22Rv1 (cell line): Measurements from ENCODE around the gene GNPTAB.

Experiments used
- CTCF ChIP-seq: fragments of 450-650 bp; IDR thresholded peaks from 2 replicates; pipeline ENCODE4 v1.5.1; 2017; ENCODE audit warnings: mild to moderate bottlenecking
- ZFX ChIP-seq: fragments of 450-650 bp; IDR thresholded peaks from 2 replicates; pipeline ENCODE4 v1.6.1; 2017; ENCODE audit warnings: antibody characterized with exemption, borderline replicate concordance

- TF ChIP-seq CTCF (no peak), ZFX (no peak)
Observed at GRCh38 chr12:101804409-101804808, 26.4 kb downstream of the GNPTAB start.
